Sciatic nerve (tissue), 2 donors: Measurements from ENCODE around the gene SERPINC1. TPM values are rescaled to one million over a fixed set of nuclear protein-coding genes. Genes with fewer than 3 reads are reported as not detected.
"Not testable (repeated sequence)": the region's sequence is repeated elsewhere in the genome, so short reads cannot be mapped to it uniquely, and the experiment has no call there.

Source experiments
- ATAC-seq: fragments of 200-7000 bp; cut with Tn5 transposase; one replicate; pipeline ENCODE4 v1.9.1; 2020; ENCODE audit warnings: mild to moderate bottlenecking, moderate library complexity
- DNase-seq: peaks from one replicate; pipeline ENCODE4 v3.0.0-alpha.2; 2020; ENCODE audit warnings: low spot score
- intact Hi-C: fragments of 100-400 bp; cut with DNase I; formaldehyde crosslinking; loops from one replicate; pipeline ENCODE4 v1.14.2; 2022
- total RNA-seq: library from RNA; stranded (reverse); fragmentation: NEBNext Ultra II Directional; extraction: Animal tissue kit (Norgen Biotek cat#: 25700); gene quantifications from one replicate; pipeline ENCODE4 v1.2.1, GENCODE V29; 2021
- donor health status: DM: no; HTN: no; CAD: no.
- donor health status: DM: no; HTN: no; CAD: no.

SERPINC1 gene
- not detected for total RNA-seq

GRCh38 chr1:173917149-173917548 lies at the start of gene SERPINC1:
SERPINC1 (minus strand) TSS chr1:173917327; CDS start chr1:173917259, 68 bp downstream.
- intact Hi-C loops, result no loop called here
- no peak for DNase-seq
- no peak for ATAC-seq

GRCh38 chr1:173965896-173966295 lies 48.8 kb upstream of the SERPINC1 start:
- intact Hi-C loops, ATAC-seq: not testable (repeated sequence)

GRCh38 chr1:173963477-173963876 lies 46.4 kb upstream of the SERPINC1 start:
- ATAC-seq (no peak), DNase-seq (no peak)
- intact Hi-C loops, result no loop called here

More at GRCh38 chr1:173965896-173966295, 48.8 kb upstream of the SERPINC1 start:
- DNase-seq, result not testable (repeated sequence)

GRCh38 chr1:173960625-173961024 lies 43.5 kb upstream of the SERPINC1 start:
- no peak for DNase-seq
- intact Hi-C loops, result no loop called here
- no peak for ATAC-seq

- intact Hi-C loops, result no loop called here
- no peak for DNase-seq
- no peak for ATAC-seq
These were observed 37.1 kb upstream of the SERPINC1 start for GRCh38 chr1:173954179-173954578.

- ATAC-seq (no peak), DNase-seq (no peak)
- intact Hi-C loops, result no loop called here
These were observed 31.5 kb upstream of the SERPINC1 start for GRCh38 chr1:173948594-173948993.

- DNase-seq, result no peak
- no peak for ATAC-seq
- intact Hi-C loops, result no loop called here
These were observed 29.3 kb upstream of the SERPINC1 start for GRCh38 chr1:173946380-173946921.

- DNase-seq, result no peak
These were observed 19.9 kb upstream of the SERPINC1 start for GRCh38 chr1:173937062-173937461.

GRCh38 chr1:173934440-173934839 lies 17.3 kb upstream of the SERPINC1 start:
- ATAC-seq (no peak), DNase-seq (no peak)
- intact Hi-C loops, result no loop called here

More at GRCh38 chr1:173937062-173937461, 19.9 kb upstream of the SERPINC1 start:
- intact Hi-C loops, result no loop called here
- ATAC-seq, result no peak

- not testable (repeated sequence) for ATAC-seq
These were observed 13.4 kb upstream of the SERPINC1 start for GRCh38 chr1:173930541-173930940.

GRCh38 chr1:173925306-173926242 lies 8.4 kb upstream of the SERPINC1 start:
- intact Hi-C loops, result no loop called here
- DNase-seq (no peak), ATAC-seq (no peak)

More at GRCh38 chr1:173930541-173930940, 13.4 kb upstream of the SERPINC1 start:
- DNase-seq, intact Hi-C loops: not testable (repeated sequence)

GRCh38 chr1:173920861-173921260 lies 3.7 kb upstream of the SERPINC1 start:
- DNase-seq (no peak), ATAC-seq (no peak)
- intact Hi-C loops, result no loop called here

- intact Hi-C loops, result no loop called here
- DNase-seq, result no peak
- ATAC-seq, result no peak
These were observed 737 bp upstream of the SERPINC1 start for GRCh38 chr1:173917635-173918493.

GRCh38 chr1:173916667-173917066 lies 460 bp downstream of the SERPINC1 start:
- ATAC-seq, result no peak
- no peak for DNase-seq
- intact Hi-C loops, result no loop called here

- DNase-seq, result no peak
- no peak for ATAC-seq
- intact Hi-C loops, result no loop called here
These were observed 1.5 kb downstream of the SERPINC1 start for GRCh38 chr1:173915596-173915995.

GRCh38 chr1:173914366-173914871 lies 2.7 kb downstream of the SERPINC1 start:
- ATAC-seq (no peak), DNase-seq (no peak)
- intact Hi-C loops, result no loop called here

GRCh38 chr1:173913111-173913510 lies 4.0 kb downstream of the SERPINC1 start:
- intact Hi-C loops, result no loop called here
- DNase-seq (no peak), ATAC-seq (no peak)

GRCh38 chr1:173903827-173904531 lies 13.1 kb downstream of the SERPINC1 start:
- ATAC-seq (no peak), DNase-seq (no peak)
- intact Hi-C loops, result no loop called here

GRCh38 chr1:173900992-173901391 lies 16.1 kb downstream of the SERPINC1 start:
- intact Hi-C loops, result no loop called here
- ATAC-seq (no peak), DNase-seq (no peak)
